NOMO-1 treated with dmso at 0.1 percent for 144 hours (cell line): Measurements from ENCODE around the gene CDKAL1.
"Not testable (repeated sequence)": the region's sequence is repeated elsewhere in the genome, so short reads cannot be mapped to it uniquely, and the experiment has no call there.

Source experiments
- DNase-seq: peaks from one replicate; lab custom pipeline; 2025; ENCODE audit not compliant: unreplicated experiment; lab: John Stamatoyannopoulos, UW

Gene CDKAL1

DNA sequence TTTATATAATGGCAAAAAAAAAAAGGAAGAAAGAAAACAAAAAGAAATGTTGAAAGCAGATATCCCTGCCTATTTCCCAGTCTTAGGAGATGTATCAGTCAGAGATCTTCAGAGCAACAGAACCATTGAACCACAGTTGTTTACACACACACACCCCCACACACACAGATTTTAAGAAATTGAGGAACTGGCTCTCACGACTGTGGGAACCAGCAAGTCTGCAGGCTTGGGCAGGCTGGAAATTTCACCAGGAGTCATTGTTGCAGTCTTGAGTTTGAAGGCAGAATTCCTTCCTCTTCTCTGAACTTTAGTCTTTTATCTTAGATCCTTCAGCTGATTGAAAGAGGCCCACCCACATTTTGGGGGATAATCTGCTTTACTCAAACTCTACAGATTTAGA, 380.9 kb downstream of the CDKAL1 start:
- no peak for DNase-seq

GRCh38 chr6:20915626-20916025, 381.4 kb downstream of the CDKAL1 start:
- no peak for DNase-seq

DNA sequence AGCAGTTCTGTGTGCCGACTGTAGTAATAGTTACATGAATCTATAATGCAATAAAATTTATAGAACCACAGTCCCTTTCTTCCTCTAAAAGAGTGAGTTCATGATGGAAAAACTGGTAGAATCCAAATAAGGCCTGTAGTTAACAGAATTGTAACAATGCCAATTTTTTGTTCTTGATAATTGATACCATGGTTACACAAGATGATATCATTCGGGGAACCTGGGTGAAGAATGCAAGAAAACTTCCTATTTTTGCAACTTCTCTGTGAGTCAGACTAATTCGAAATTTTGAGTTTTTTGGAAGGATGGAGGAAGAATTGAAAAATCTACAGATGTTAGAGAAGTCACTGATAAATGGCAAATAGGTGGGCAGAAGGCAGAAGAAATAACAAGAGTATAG, 381.8 kb downstream of the CDKAL1 start:
- DNase-seq, result no peak

DNA sequence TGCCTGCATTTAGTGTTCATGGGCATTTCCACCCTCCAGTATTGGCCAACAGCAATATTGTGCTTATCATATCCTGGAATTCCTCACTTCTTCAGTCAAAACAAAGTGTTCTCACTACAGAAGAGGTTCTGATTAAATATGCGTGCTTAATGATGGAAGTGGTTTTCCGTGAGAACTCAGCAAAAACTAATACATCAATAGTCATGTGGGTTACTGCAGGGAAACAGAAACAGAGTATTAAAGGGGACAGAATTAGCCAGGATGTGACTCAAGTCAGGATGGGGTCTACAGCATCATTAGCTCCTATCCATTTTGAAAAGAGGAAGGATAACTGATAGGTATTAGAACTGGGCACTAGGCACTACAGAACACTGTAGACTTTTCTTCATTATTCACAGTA, 384.6 kb downstream of the CDKAL1 start:
- DNase-seq, result no peak

GRCh38 chr6:20919677-20920385, 385.6 kb downstream of the CDKAL1 start:
- no peak for DNase-seq

DNA sequence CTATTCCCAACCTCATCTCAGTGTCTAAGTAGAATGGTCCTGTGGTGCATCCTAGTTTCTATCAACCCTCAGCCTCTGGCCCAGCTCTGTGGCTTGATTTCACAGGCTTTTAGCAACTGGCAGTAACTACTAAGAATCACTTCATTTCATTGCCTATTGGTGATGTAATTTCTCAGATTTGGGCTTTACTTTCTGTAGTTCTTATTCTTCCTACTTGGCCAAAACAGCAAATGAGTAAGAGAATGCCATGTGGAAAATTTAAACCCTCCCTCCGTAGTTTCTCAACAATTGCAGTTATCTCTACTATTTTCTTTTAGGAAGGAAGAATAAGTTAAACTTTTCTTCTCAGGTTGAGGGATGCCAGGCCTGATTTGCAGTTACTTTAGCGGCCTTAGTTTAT, 387.3 kb downstream of the CDKAL1 start:
- DNase-seq, result no peak

DNA sequence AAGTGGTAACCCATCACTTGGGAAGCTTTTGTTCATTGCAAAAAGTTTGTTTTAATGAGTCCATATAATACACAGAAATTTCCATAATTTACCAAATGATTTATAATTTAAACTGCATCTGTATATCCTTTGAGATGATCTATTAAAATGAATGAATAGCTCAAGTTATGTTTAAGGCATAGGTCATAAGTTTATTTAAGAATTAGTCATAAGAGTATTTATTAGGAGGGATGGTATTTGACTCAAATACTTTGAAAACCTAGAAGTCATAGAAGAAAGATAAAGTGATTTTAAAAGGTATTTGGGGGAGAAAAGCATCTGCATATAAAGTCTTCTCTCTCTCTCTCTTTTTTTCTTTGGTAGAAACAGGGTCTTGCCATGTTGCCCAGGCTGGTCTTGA, 388.5 kb downstream of the CDKAL1 start:
- no peak for DNase-seq

DNA sequence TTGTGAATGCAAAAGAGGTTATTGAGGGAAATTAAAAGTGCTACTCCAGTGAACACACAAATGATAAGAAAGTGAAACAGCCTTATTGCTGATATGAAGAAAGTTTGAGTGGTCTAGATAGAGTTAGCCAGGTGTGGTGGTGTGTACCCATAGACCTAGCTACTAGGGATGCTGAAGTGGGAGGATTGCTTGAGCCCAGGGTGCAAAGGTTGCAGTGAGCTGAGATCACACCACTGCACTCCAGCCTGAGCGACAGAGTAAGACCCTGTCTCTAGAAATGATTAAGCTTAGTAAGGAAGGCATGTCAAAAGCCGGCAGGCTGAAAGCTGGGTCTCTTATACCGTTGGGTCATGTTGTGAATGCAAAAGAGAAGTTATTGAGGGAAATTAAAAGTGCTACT, 389.8 kb downstream of the CDKAL1 start:
- not testable (repeated sequence) for DNase-seq

DNA sequence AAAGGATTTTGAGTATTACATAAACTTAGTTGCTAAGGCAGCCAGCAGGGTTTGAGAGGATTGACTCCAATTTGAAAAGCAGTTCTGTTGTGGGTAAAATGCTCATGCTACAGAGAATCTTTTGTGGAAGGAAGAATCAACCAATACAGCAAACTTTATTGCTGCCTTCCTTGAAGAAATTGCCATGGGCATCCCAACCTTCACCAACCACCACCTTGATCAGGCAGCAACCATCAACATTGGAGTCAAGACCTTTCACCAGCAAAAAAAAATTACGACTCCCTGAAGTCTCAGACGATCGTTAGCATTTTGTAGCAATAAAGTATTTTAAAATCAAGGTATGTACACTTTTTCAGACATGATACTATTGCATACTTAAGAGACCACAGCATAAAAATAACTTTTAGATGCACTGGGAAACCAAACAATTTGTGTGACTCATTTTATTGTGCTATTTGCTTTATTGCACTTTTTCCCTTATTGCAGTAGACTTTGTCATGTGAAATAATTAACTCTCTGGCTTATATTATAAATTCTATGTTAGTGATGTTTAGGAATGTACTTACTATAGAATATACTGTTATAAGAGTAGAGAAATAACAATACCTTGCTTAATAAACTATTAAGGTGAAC, 390.8 kb downstream of the CDKAL1 start:
- no peak for DNase-seq

- DNase-seq, result no peak
These were observed 393.0 kb downstream of the CDKAL1 start for GRCh38 chr6:20927130-20927860.

- DNase-seq, result no peak
These were observed 395.0 kb downstream of the CDKAL1 start for GRCh38 chr6:20929283-20929682.

DNA sequence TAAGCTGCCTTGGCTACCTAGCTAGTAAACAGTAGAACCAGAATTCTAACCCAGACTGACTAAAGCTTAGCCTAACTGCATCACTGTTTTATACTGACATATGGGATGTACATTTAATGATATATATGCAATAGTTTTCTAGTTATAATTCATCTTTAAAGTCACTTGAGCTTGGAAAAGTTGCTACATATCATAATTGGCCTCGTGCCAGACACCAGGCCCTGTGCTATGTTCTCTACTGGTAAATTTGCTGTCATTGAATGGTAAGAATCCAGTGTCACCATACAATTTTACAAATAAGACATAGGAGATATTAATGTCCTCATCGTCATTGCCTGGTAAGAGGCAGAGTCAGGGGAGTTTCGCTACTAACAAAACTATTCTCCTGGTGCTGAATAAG, 396.8 kb downstream of the CDKAL1 start:
- DNase-seq, result no peak

DNA sequence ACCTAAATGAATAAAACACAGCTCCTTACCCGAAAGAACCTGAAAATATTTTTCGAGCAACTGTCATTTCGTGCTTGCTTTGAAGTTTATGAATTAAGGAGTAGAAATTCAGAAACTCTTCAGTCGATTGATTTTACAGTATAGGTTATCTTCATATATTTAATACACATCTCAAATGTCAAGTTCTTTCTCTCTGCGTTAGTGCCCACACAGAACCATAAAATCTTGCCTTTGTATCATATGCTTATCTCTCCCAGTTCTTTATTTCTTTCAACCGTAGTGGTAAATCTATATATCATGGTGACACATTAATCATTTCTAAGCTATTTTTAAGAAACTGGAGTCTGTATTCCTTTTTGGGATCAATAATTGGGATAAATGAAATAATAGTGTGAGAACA, 397.5 kb downstream of the CDKAL1 start:
- DNase-seq, result no peak

- no peak for DNase-seq
These were observed 398.0 kb downstream of the CDKAL1 start for GRCh38 chr6:20932284-20932683.

GRCh38 chr6:20933057-20933788, 399.0 kb downstream of the CDKAL1 start:
- no peak for DNase-seq

DNA sequence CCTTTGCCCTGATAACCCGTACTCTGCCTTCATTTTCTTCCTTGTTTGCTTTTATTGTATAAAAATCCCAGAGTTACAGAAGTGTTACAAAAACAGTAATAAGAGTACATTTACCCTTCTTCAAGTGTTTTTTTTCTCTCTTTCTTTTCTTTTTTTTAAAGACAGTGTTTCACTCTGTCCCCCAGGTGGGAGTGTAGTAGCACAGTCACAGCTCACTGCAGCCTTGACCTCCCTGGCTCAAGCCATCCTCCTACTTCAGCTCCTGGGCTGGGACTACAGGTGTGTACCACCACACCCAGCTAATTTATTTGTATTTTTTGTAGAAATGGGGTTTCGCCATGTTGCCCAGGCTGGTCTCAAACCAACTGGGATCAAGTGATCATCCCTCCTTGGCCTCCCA, 402.7 kb downstream of the CDKAL1 start:
- DNase-seq, result no peak

DNA sequence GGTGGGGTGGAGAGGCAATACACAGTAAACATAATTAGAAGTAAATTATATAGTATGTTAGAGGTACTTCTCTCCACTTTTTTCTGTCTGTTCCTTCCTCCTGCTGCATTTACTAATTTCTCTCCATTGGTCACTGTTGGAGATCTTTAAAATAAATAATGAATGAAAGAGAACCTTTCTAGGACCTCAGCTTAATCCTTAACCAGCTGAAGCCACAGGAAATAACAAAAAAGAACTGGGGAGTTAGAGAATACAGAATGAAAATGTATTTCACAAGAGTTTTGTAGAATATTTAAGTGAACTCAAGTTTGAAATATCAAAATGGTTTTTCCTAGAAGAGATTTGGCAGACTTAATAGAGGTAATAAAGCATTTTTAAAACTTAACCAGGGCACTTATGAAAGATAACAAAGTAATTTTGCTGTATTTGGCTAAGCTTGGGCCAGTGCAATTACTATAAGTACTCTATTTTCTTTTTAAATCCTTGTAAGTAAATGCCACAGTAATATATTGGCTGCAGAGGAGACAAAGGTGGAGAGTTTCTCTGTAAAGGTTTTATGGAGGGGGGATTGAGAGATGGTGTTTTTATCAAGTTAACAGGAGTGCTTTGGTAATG, 405.0 kb downstream of the CDKAL1 start:
- DNase-seq, result no peak

GRCh38 chr6:20943040-20943627, 408.9 kb downstream of the CDKAL1 start:
- DNase-seq, result no peak

GRCh38 chr6:20943922-20944321, 409.7 kb downstream of the CDKAL1 start:
- no peak for DNase-seq

GRCh38 chr6:20946022-20946421, 411.8 kb downstream of the CDKAL1 start:
- DNase-seq, result no peak

GRCh38 chr6:20946890-20947289, 412.6 kb downstream of the CDKAL1 start:
- DNase-seq, result no peak
